GM12864 (cell line): Measurements from ENCODE around the gene P2RY2.
A peak's percentile ranks its signal among the peaks of the same experiment; 100 is the strongest.

Experiments used
- DNase-seq: peaks from one replicate; pipeline ENCODE4 v3.0.0-alpha.2; 2011; ENCODE audit warnings: low read depth
- H3K4me3 ChIP-seq: 2 replicates; pipeline ENCODE4 v1.5.1; 2011; ENCODE audit warnings: mild to moderate bottlenecking, low read depth, low read length, control low read depth
- CTCF ChIP-seq: IDR thresholded peaks from 2 replicates; pipeline ENCODE4 v1.5.1; 2011; ENCODE audit warnings: low read depth, mild to moderate bottlenecking, moderate library complexity, low read length, control low read depth, inconsistent platforms; ENCODE audit errors: missing control alignments

The P2RY2 gene

GRCh38 chr11:73237471-73238290 lies 19.6 kb downstream of the P2RY2 start:
- no peak overlapping the region for H3K4me3 ChIP-seq
- no peak for DNase-seq
- TF ChIP-seq CTCF = no peak

GRCh38 chr11:73239111-73239521 lies 21.0 kb downstream of the P2RY2 start:
- no peak for TF ChIP-seq CTCF
- no peak overlapping the region for H3K4me3 ChIP-seq
- DNase-seq = no peak

- no peak overlapping the region for H3K4me3 ChIP-seq
- no peak for TF ChIP-seq CTCF
- DNase-seq = no peak
Measured at GRCh38 chr11:73239571-73240189, 21.6 kb downstream of the P2RY2 start.

GRCh38 chr11:73240190-73240781 lies 22.2 kb downstream of the P2RY2 start:
- no peak for DNase-seq
- TF ChIP-seq CTCF = no peak

GRCh38 chr11:73241300-73241699 lies 23.2 kb downstream of the P2RY2 start:
- H3K4me3 ChIP-seq = no peak overlapping the region
- DNase-seq = no peak
- no peak for TF ChIP-seq CTCF

More at GRCh38 chr11:73240190-73240781, 22.2 kb downstream of the P2RY2 start:
- H3K4me3 ChIP-seq = no peak overlapping the region

- no peak for DNase-seq
- no peak overlapping the region for H3K4me3 ChIP-seq
- peak; percentile 90 for TF ChIP-seq CTCF
Measured at GRCh38 chr11:73242251-73243092, 24.4 kb downstream of the P2RY2 start.
